RWPE1 (cell line): Measurements from ENCODE around the gene SLIT3.

ENCODE experiments used
- CTCF ChIA-PET: fragments of 350-600 bp; sonication (Branson Sonifier 250); formaldehyde crosslinking; extraction: SDS; loops from one replicate; lab custom pipeline; 2021; lab: Yijun Ruan, JAX
- POLR2A ChIA-PET: fragments of 400-600 bp; formaldehyde crosslinking; extraction: SDS; loops from one replicate; lab custom pipeline; 2020; ENCODE audit warnings: antibody characterized with exemption; ENCODE audit not compliant: low non-redundant PET; lab: Yijun Ruan, JAX
- DNase-seq: peaks from one replicate; pipeline ENCODE4 v3.0.0; 2012; ENCODE audit warnings: low spot score
- H3K27ac ChIP-seq: fragments of 450-650 bp; 2 replicates; pipeline ENCODE4 v1.5.1; 2017
- CTCF ChIP-seq: fragments of 450-650 bp; conservative IDR thresholded peaks from 2 replicates; pipeline ENCODE4 v1.5.1; 2017; ENCODE audit warnings: low read depth, mild to moderate bottlenecking

SLIT3 gene

DNA sequence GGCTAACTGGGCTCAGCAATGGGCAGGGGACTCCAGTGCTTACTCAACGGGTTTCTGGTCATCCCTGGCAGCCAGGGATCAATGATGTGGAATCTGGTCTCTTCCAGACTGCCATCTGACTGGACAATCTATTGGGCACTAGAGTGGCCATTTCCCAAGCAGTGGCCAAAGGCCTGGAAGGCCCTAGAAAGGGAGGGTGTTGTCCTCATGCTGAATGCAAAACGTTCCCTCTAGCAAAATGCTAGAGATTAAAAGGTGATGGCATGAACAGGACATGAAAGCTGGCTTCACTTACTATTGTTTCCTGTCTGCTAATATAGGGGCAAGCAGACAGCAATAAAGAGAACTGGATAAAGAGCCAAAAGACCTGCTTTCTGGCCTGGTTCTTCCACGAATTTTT lies 467.6 kb downstream of the SLIT3 start:
- POLR2A ChIA-PET, result no interaction called here
- no peak for TF ChIP-seq CTCF
- H3K27ac ChIP-seq, result no peak overlapping the region
- CTCF ChIA-PET, result interaction anchor here (0.6 kb wide), 1 partner anchor 371 kb away, joined by 3 read pairs; no protein-coding TSS in a partner anchor
- DNase-seq, result no peak

DNA sequence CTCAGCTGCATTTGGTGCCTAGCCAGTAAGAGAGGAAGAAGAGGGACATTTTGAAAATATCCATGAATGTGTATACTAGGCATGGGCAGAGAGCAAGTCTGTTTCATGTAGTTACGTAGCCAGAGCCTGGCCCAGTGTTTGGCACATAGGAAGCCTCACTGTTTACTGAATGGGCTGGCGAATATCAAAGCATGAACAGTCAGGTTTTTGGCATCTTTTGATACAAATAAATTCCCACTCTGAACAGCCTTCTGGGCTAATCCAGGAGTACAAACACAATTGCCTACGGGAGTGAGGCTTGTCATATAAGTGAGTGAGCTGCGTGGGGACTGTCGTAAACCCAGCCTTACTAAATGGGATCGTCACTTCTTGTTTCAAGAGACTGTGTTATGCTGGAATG lies 468.6 kb downstream of the SLIT3 start:
- no peak for TF ChIP-seq CTCF
- ChIA-PET POLR2A (no interaction called here), CTCF (no interaction called here)
- no peak for DNase-seq
- H3K27ac ChIP-seq, result no peak overlapping the region

DNA sequence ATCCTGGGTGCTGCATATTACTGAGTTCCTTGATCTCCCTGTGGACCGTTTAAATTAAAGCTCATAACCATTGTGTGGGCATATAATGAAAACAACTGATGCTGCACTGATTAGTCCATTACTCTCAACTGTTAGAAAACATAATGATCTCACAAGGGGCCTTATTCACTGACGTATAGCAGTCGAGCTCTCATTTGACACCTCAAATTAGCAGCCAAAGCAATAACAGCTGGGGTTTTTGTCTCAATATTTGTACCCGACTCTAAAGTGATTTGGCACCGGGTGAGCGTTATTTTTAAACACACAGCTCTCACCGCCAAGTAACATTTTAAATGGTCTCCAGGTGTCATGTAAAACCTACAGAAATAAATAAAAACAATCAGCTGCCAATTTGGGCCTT lies 469.6 kb downstream of the SLIT3 start:
- no peak for DNase-seq
- ChIA-PET POLR2A (no interaction called here), CTCF (interaction anchor here (0.6 kb wide), 1 partner anchor 74 kb away, joined by 3 read pairs; no protein-coding TSS in a partner anchor)
- no peak overlapping the region for H3K27ac ChIP-seq
- TF ChIP-seq CTCF, result no peak

GRCh38 chr5:168830833-168831232 lies 470.1 kb downstream of the SLIT3 start:
- DNase-seq, result no peak
- H3K27ac ChIP-seq, result no peak overlapping the region
- TF ChIP-seq CTCF, result no peak
- POLR2A ChIA-PET, result no interaction called here
- CTCF ChIA-PET, result no interaction called here

GRCh38 chr5:168829922-168830417 lies 471.0 kb downstream of the SLIT3 start:
- ChIA-PET CTCF (no interaction called here), POLR2A (no interaction called here)
- DNase-seq, result no peak
- TF ChIP-seq CTCF, result no peak
- H3K27ac ChIP-seq, result no peak overlapping the region

- no peak overlapping the region for H3K27ac ChIP-seq
- POLR2A ChIA-PET, result no interaction called here
- DNase-seq, result no peak
- CTCF ChIA-PET, result no interaction called here
- TF ChIP-seq CTCF, result no peak
Observed at GRCh38 chr5:168829044-168829443, 471.9 kb downstream of the SLIT3 start.
